Measurements from ENCODE around the gene COL26A1. TPM values are rescaled to one million over a fixed set of nuclear protein-coding genes. Genes with fewer than 3 reads are reported as not detected.

Gene COL26A1
- total RNA-seq, 3 donors from 2014 or later (not counting 1 experiment from before 2014, with no cell fraction given), result 0.16 TPM; not detected in 2

DNA sequence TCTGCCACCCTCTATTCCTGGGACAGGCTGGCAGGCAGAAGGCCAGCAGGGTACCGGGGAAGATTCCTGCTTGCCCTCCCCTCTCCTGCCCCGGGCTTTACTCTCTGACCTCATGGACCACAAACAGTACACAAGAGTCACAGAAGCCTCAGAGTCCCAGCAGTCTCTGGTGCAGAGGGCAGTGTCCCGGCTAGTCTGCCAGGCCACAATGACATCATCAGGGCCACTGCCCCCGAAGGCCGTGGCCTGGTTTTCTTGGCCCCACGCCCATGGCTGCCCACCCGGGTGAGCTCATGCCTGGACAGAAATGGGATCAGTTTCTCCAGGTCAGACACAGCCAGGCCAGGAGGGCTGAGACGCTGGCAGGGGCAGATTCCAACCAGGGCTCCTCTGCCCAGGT lies 174.5 kb downstream of the COL26A1 start:
- H3K4me3 Mint-ChIP-seq, result no peak overlapping the region
- peaks cover 24 to 44% of the 10 kb centered on the region in 2 donors for H3K4me1 Mint-ChIP-seq
- TF ChIP-seq, protein P1, sequence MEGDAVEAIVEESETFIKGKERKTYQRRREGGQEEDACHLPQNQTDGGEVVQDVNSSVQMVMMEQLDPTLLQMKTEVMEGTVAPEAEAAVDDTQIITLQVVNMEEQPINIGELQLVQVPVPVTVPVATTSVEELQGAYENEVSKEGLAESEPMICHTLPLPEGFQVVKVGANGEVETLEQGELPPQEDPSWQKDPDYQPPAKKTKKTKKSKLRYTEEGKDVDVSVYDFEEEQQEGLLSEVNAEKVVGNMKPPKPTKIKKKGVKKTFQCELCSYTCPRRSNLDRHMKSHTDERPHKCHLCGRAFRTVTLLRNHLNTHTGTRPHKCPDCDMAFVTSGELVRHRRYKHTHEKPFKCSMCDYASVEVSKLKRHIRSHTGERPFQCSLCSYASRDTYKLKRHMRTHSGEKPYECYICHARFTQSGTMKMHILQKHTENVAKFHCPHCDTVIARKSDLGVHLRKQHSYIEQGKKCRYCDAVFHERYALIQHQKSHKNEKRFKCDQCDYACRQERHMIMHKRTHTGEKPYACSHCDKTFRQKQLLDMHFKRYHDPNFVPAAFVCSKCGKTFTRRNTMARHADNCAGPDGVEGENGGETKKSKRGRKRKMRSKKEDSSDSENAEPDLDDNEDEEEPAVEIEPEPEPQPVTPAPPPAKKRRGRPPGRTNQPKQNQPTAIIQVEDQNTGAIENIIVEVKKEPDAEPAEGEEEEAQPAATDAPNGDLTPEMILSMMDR (IDR thresholded peaks at IDR 0.05), result no peak
- intact Hi-C loops (cut with micrococcal nuclease), result loop anchor here (10.0 kb wide), 1 partner anchor 172 kb away; the partner anchor contains the start of gene COL26A1
- ATAC-seq (no peak), DNase-seq (no peak)
- peaks cover 5% of the 10 kb centered on the region for H3K9me3 ChIP-seq (ENCODE audit: control insufficient read depth, insufficient read depth, low read length)
- H3K36me3 ChIP-seq (ENCODE audit: control insufficient read depth, insufficient read depth, low read length), result no peaks in the 10 kb centered on the region
- H3K27ac Mint-ChIP-seq, result no peak overlapping the region
- no peaks in the 10 kb centered on the region for H3K27me3 ChIP-seq (ENCODE audit: control insufficient read depth, insufficient read depth, low read length)
- no peaks in the 10 kb centered on the region for H3K36me3 Mint-ChIP-seq
- H3K27me3 Mint-ChIP-seq (ENCODE audit: low read depth in 2 of 2), result peaks cover 0 to 4% of the 10 kb centered on the region in 2 donors
- no peak overlapping the region for H3K4me3 ChIP-seq (ENCODE audit: low read length)
- H3K4me1 ChIP-seq (ENCODE audit: control insufficient read depth, insufficient read depth, low read length), result peaks cover 33% of the 10 kb centered on the region
- H3K27ac ChIP-seq (ENCODE audit: low read length), result no peak overlapping the region
- no peaks in the 10 kb centered on the region for H3K9me3 Mint-ChIP-seq
- WGBS (ENCODE audit: insufficient coverage), result 70% methylated on average over 8 of the region's 8 CpGs

DNA sequence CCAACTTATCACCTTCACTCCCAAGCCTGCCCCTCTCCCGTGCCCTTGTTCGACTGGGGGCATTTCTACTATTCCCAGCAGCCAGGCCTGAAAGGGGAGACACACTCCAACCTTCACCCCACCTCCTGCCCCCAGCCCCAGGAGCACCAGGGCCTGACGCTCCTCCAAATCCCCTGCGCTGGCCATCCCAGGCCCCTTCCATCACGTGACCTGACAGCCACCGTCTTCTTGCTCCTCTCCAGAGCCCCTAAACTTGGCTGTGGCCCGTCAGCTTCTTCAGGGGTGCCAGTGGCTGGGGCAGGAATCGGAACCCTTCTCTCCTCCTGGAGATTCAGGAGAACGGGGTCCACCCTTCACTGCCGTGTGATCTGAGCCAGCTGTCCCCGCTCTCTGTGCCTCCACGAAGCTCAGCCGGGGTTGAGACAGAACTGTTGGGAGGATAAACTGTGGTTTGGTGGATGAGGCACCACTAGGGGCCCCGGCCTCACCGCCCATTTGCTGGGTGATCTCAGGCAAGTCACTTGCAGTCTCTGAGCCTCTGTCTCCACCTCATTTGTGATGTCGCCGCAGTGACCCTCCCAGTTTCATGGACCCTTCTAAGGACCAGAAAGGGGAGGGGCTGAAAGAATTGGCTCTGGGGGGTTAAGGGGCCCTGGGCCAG lies 175.4 kb downstream of the COL26A1 start:
- H3K9me3 ChIP-seq (ENCODE audit: control insufficient read depth, insufficient read depth, low read length), result peaks cover 5% of the 10 kb centered on the region
- no peak overlapping the region for H3K4me3 ChIP-seq (ENCODE audit: low read length)
- no peak for ATAC-seq
- Mint-ChIP-seq H3K4me1 (peaks cover 24 to 42% of the 10 kb centered on the region in 2 donors), H3K4me3 (no peak overlapping the region), H3K27ac (no peak overlapping the region), H3K9me3 (no peaks in the 10 kb centered on the region), H3K27me3 (ENCODE audit: low read depth in 2 of 2) (peaks cover 4 to 6% of the 10 kb centered on the region in 2 donors), H3K36me3 (no peaks in the 10 kb centered on the region)
- H3K4me1 ChIP-seq (ENCODE audit: control insufficient read depth, insufficient read depth, low read length), result peaks cover 33% of the 10 kb centered on the region
- intact Hi-C loops (cut with micrococcal nuclease), result loop anchor here (10.0 kb wide), 1 partner anchor 173 kb away; the partner anchor contains the start of gene COL26A1
- no peaks in the 10 kb centered on the region for H3K36me3 ChIP-seq (ENCODE audit: control insufficient read depth, insufficient read depth, low read length)
- H3K27ac ChIP-seq (ENCODE audit: low read length), result no peak overlapping the region
- 85% methylated on average over 17 of the region's 17 CpGs for WGBS (ENCODE audit: insufficient coverage)
- no peak for DNase-seq
- no peaks in the 10 kb centered on the region for H3K27me3 ChIP-seq (ENCODE audit: control insufficient read depth, insufficient read depth, low read length)
- TF ChIP-seq, protein P1 (IDR thresholded peaks at IDR 0.05), result no peak

DNA sequence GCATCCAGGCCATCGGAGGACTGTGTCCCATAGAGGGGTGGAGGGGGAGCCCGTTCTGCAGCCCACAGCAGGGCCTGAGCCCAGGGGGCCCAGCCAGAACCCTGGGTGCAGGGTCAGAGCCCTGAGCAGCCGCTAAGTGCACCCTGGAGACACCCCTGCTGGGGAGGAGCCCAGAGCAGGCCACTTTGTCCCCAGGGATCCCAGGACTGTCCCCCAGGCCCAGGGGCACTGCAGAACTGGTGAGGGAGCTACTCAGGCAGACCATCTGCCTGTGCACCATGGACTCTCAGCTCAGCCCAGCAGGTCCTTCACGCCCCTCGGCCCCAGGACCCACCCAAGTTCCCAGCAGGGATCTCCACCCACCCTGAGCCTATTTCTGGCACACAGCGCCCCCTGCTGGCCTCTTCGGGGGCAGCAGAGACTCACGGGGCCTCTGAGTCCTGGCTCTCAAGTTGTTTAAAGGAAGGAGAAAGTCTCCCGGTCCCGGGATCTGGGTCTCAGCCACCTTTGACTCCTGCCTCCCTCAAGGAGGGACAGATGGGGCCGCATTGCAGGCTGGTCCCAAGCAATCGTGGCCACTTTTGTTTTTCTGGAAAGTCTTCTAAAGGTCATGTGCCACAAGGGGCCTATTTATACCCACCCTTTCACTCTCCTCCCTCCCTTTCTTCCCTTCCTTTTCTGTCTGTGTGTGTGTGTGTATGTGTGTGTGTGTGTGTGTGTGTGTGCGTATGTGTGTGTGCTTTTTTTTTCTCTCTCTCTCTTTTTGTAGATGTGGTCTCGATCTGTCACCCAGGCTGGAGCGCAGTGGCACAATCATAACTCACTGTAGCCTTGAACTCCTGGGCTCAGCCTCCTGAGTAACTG lies 176.2 kb downstream of the COL26A1 start:
- ATAC-seq (peak in 2 of 3 donors; percentile 64 to 70), DNase-seq (peak; percentile 61 to 66)
- Mint-ChIP-seq H3K4me3 (no peak overlapping the region), H3K9me3 (no peaks in the 10 kb centered on the region), H3K36me3 (no peaks in the 10 kb centered on the region), H3K4me1 (peaks cover 24 to 40% of the 10 kb centered on the region in 2 donors), H3K27me3 (ENCODE audit: low read depth in 2 of 2) (peaks cover 4 to 6% of the 10 kb centered on the region in 2 donors), H3K27ac (no peak overlapping the region)
- intact Hi-C loops (cut with micrococcal nuclease), result loop anchor here (10.0 kb wide), 1 partner anchor 174 kb away; the partner anchor contains the start of gene COL26A1
- Histone ChIP-seq H3K9me3 (ENCODE audit: control insufficient read depth, insufficient read depth, low read length) (peaks cover 5% of the 10 kb centered on the region), H3K36me3 (ENCODE audit: control insufficient read depth, insufficient read depth, low read length) (no peaks in the 10 kb centered on the region), H3K27me3 (ENCODE audit: control insufficient read depth, insufficient read depth, low read length) (no peaks in the 10 kb centered on the region), H3K4me1 (ENCODE audit: control insufficient read depth, insufficient read depth, low read length) (peaks cover 33% of the 10 kb centered on the region), H3K4me3 (ENCODE audit: low read length) (no peak overlapping the region), H3K27ac (ENCODE audit: low read length) (no peak overlapping the region)
- 25% methylated on average over 13 of the region's 15 CpGs for WGBS (ENCODE audit: insufficient coverage)
- TF ChIP-seq, protein P1 (IDR thresholded peaks at IDR 0.05), result peak; percentile 82
